ENCODE data around the gene TARS3. TPM values are rescaled to one million over a fixed set of nuclear protein-coding genes. Genes with fewer than 3 reads are reported as not detected.

Gene TARS3
- total RNA-seq, 4 donors from 2014 or later: 11.4 to 20.5 (median 15.3) TPM

GRCh38 chr15:101718896-101719295, 5.4 kb downstream of the TARS3 start:
- TF ChIP-seq CTCF (IDR thresholded peaks at IDR 0.05): no peak
- DNase-seq (ENCODE audit: low spot score): no peak
- no peak for ATAC-seq (ENCODE audit: low FRiP score)

GRCh38 chr15:101712078-101712477, 12.2 kb downstream of the TARS3 start:
- ATAC-seq (ENCODE audit: low FRiP score) (no peak), DNase-seq (ENCODE audit: low spot score) (no peak)
- no peak for TF ChIP-seq CTCF (IDR thresholded peaks at IDR 0.05)

GRCh38 chr15:101710806-101711205, 13.5 kb downstream of the TARS3 start:
- ATAC-seq (ENCODE audit: low FRiP score) (no peak), DNase-seq (ENCODE audit: low spot score) (no peak)
- no peak for TF ChIP-seq CTCF (IDR thresholded peaks at IDR 0.05)

GRCh38 chr15:101709466-101709865, 14.8 kb downstream of the TARS3 start:
- DNase-seq (ENCODE audit: low spot score): no peak
- no peak for ATAC-seq (ENCODE audit: low FRiP score)
- no peak for TF ChIP-seq CTCF (IDR thresholded peaks at IDR 0.05)

GRCh38 chr15:101707983-101708382, 16.3 kb downstream of the TARS3 start:
- no peak for TF ChIP-seq CTCF (IDR thresholded peaks at IDR 0.05)
- ATAC-seq (ENCODE audit: low FRiP score): no peak
- no peak for DNase-seq (ENCODE audit: low spot score)

GRCh38 chr15:101702077-101702476, 22.2 kb downstream of the TARS3 start:
- ATAC-seq (ENCODE audit: low FRiP score): no peak
- no peak for TF ChIP-seq CTCF (IDR thresholded peaks at IDR 0.05)
- no peak for DNase-seq (ENCODE audit: low spot score)

GRCh38 chr15:101698314-101698713, 26.0 kb downstream of the TARS3 start:
- no peak for TF ChIP-seq CTCF (IDR thresholded peaks at IDR 0.05)
- ATAC-seq (ENCODE audit: low FRiP score): no peak
- DNase-seq (ENCODE audit: low spot score): no peak
